BJ (cell line): ENCODE results near the gene RGS6. TPM values are rescaled to one million over a fixed set of nuclear protein-coding genes. Genes with fewer than 3 reads are reported as not detected.

ENCODE experiments used
- CTCF ChIA-PET: fragments of 350-600 bp; formaldehyde crosslinking; extraction: SDS; loops from one replicate; lab custom pipeline; 2021; ENCODE audit warnings: antibody characterized with exemption, inconsistent platforms; lab: Yijun Ruan, JAX
- POLR2A ChIA-PET: fragments of 300-600 bp; sonication (Branson Sonifier 250); formaldehyde crosslinking; extraction: SDS; loops from one replicate; lab custom pipeline; 2021; ENCODE audit warnings: antibody characterized with exemption; lab: Charles Lee
- DNase-seq: peaks from one replicate; pipeline ENCODE4 v3.0.0-alpha.2; 2011; ENCODE audit warnings: low read depth
- H3K27me3 ChIP-seq: 2 replicates; pipeline ENCODE4 v1.6.0; 2011; ENCODE audit warnings: low read length; ENCODE audit not compliant: control insufficient read depth, insufficient read depth
- H3K36me3 ChIP-seq: 2 replicates; pipeline ENCODE4 v1.5.1; 2011; ENCODE audit warnings: low read length; ENCODE audit not compliant: control insufficient read depth, insufficient read depth
- H3K4me3 ChIP-seq: 2 replicates; pipeline ENCODE4 v1.5.1; 2011; ENCODE audit warnings: low read depth, mild to moderate bottlenecking, control low read depth, low read length
- CTCF ChIP-seq: IDR thresholded peaks from 2 replicates; pipeline ENCODE4 v1.5.1; 2011; ENCODE audit warnings: low read depth, mild to moderate bottlenecking, control low read depth, inconsistent platforms, low read length, moderate library complexity; ENCODE audit not compliant: insufficient read depth
- polyA plus RNA-seq: library from polyadenylated mRNA; depleted of rRNA; stranded (reverse); fragments of >200 nt; gene quantifications from 2 replicates; pipeline ENCODE4 v1.2.3, GENCODE V29; 2011

The RGS6 gene
- polyA plus RNA-seq, 1 experiment: not detected

GRCh38 chr14:71970272-71970671 lies 38.0 kb downstream of the RGS6 start:
- Histone ChIP-seq H3K27me3 (no peaks in the 10 kb centered on the region), H3K36me3 (no peaks in the 10 kb centered on the region), H3K4me3 (no peak overlapping the region)
- POLR2A ChIA-PET: no interaction called here
- TF ChIP-seq CTCF: no peak
- DNase-seq: no peak
- CTCF ChIA-PET: interaction anchor here (1.3 kb wide), 1 partner anchor 28 kb away, joined by 3 read pairs; no protein-coding TSS in a partner anchor

GRCh38 chr14:71985538-71986189 lies 53.4 kb downstream of the RGS6 start:
- ChIA-PET CTCF (interaction anchor here (1.2 kb wide), 1 partner anchor 11 kb away, joined by 3 read pairs; no protein-coding TSS in a partner anchor), POLR2A (no interaction called here)
- no peaks in the 10 kb centered on the region for H3K27me3 ChIP-seq
- no peak for TF ChIP-seq CTCF
- no peak overlapping the region for H3K4me3 ChIP-seq
- no peaks in the 10 kb centered on the region for H3K36me3 ChIP-seq
- peak; percentile 1 for DNase-seq

GRCh38 chr14:71988476-71988875 lies 56.2 kb downstream of the RGS6 start:
- ChIA-PET CTCF (no interaction called here), POLR2A (no interaction called here)
- no peak for DNase-seq
- no peak overlapping the region for H3K4me3 ChIP-seq
- H3K27me3 ChIP-seq: no peaks in the 10 kb centered on the region
- no peaks in the 10 kb centered on the region for H3K36me3 ChIP-seq
- TF ChIP-seq CTCF: no peak

GRCh38 chr14:71988939-71989338 lies 56.7 kb downstream of the RGS6 start:
- Histone ChIP-seq H3K27me3 (no peaks in the 10 kb centered on the region), H3K4me3 (no peak overlapping the region), H3K36me3 (no peaks in the 10 kb centered on the region)
- no peak for TF ChIP-seq CTCF
- no peak for DNase-seq
- POLR2A ChIA-PET: no interaction called here
- CTCF ChIA-PET: no interaction called here

GRCh38 chr14:71994416-71994815 lies 62.2 kb downstream of the RGS6 start:
- CTCF ChIA-PET: no interaction called here
- Histone ChIP-seq H3K36me3 (no peaks in the 10 kb centered on the region), H3K27me3 (no peaks in the 10 kb centered on the region), H3K4me3 (no peak overlapping the region)
- no peak for DNase-seq
- POLR2A ChIA-PET: no interaction called here
- no peak for TF ChIP-seq CTCF
